H9 (cell line): Measurements from ENCODE around the gene PLEKHA1. TPM values are rescaled to one million over a fixed set of nuclear protein-coding genes. Genes with fewer than 3 reads are reported as not detected.
A peak's percentile ranks its signal among the peaks of the same experiment; 100 is the strongest.

ENCODE experiments used
- DNase-seq: peaks from one replicate; pipeline ENCODE4 v3.0.0-alpha.2; 2017
- H2AFZ ChIP-seq: one replicate; pipeline ENCODE4 v1.6.1; 2013; ENCODE audit warnings: mild to moderate bottlenecking, low read length, control low read depth, moderate library complexity
- H2AK5ac ChIP-seq: 2 replicates; pipeline ENCODE4 v1.6.1; 2013; ENCODE audit warnings: low read length, control low read depth, mixed read lengths; ENCODE audit not compliant: insufficient read length
- H2BK120ac ChIP-seq: one replicate; pipeline ENCODE4 v1.6.1; 2013; ENCODE audit warnings: low read depth, mild to moderate bottlenecking, low read length, control low read depth, inconsistent platforms; ENCODE audit not compliant: poor library complexity, severe bottlenecking
- H2BK12ac ChIP-seq: 2 replicates; pipeline ENCODE4 v1.6.1; 2013; ENCODE audit warnings: low read length, control low read depth, mixed read lengths, low read depth; ENCODE audit not compliant: insufficient read length
- H2BK15ac ChIP-seq: 2 replicates; pipeline ENCODE4 v1.6.1; 2013; ENCODE audit warnings: low read depth, low read length, control low read depth
- H2BK20ac ChIP-seq: one replicate; pipeline ENCODE4 v1.6.1; 2013; ENCODE audit warnings: low read depth, mild to moderate bottlenecking, low read length, control low read depth, inconsistent platforms; ENCODE audit not compliant: poor library complexity, severe bottlenecking
- H2BK5ac ChIP-seq: 2 replicates; pipeline ENCODE4 v1.6.1; 2013; ENCODE audit warnings: low read length, control low read depth, mixed read lengths; ENCODE audit not compliant: insufficient read length
- H3K14ac ChIP-seq: 2 replicates; pipeline ENCODE4 v1.6.1; 2013; ENCODE audit warnings: low read length, control low read depth; ENCODE audit not compliant: insufficient read depth
- H3K18ac ChIP-seq: 2 replicates; pipeline ENCODE4 v1.6.1; 2013; ENCODE audit warnings: low read depth, mild to moderate bottlenecking, mixed read lengths, low read length, control low read depth; ENCODE audit not compliant: insufficient read length
- H3K23ac ChIP-seq: 2 replicates; pipeline ENCODE4 v1.6.1; 2013; ENCODE audit warnings: low read length, control low read depth, mixed read lengths, low read depth; ENCODE audit not compliant: insufficient read length
- H3K23me2 ChIP-seq: 2 replicates; pipeline ENCODE4 v1.6.1; 2013; ENCODE audit warnings: low read depth, mild to moderate bottlenecking, mixed read lengths, low read length, control low read depth; ENCODE audit not compliant: insufficient read length, poor library complexity, severe bottlenecking
- H3K27ac ChIP-seq: 2 replicates; pipeline ENCODE4 v1.5.1; 2013; ENCODE audit warnings: low read length, control low read depth, mixed read lengths, low read depth; ENCODE audit not compliant: insufficient read length
- H3K27me3 ChIP-seq: 2 replicates; pipeline ENCODE4 v1.6.1; 2013; ENCODE audit warnings: low read length, control low read depth, inconsistent platforms; ENCODE audit not compliant: insufficient read depth
- H3K4ac ChIP-seq: 2 replicates; pipeline ENCODE4 v1.6.1; 2013; ENCODE audit warnings: low read depth, mild to moderate bottlenecking, control low read depth, inconsistent platforms, low read length, moderate library complexity
- H3K4me1 ChIP-seq: 2 replicates; pipeline ENCODE4 v1.6.1; 2013; ENCODE audit warnings: low read length, control low read depth, inconsistent platforms; ENCODE audit not compliant: insufficient read depth
- H3K4me2 ChIP-seq: 2 replicates; pipeline ENCODE4 v1.6.1; 2013; ENCODE audit warnings: low read length, control low read depth, mixed read lengths; ENCODE audit not compliant: insufficient read length, insufficient read depth
- H3K56ac ChIP-seq: 2 replicates; pipeline ENCODE4 v1.6.1; 2013; ENCODE audit warnings: low read depth, mild to moderate bottlenecking, mixed read lengths, low read length, control low read depth; ENCODE audit not compliant: insufficient read length
- H3K79me1 ChIP-seq: 2 replicates; pipeline ENCODE4 v1.6.1; 2013; ENCODE audit warnings: low read depth, mild to moderate bottlenecking, moderate library complexity, low read length, control low read depth, inconsistent platforms; ENCODE audit not compliant: insufficient read depth, poor library complexity, severe bottlenecking
- H3K79me2 ChIP-seq: 2 replicates; pipeline ENCODE4 v1.6.1; 2013; ENCODE audit warnings: low read length, control low read depth, inconsistent platforms; ENCODE audit not compliant: insufficient read depth
- H3K9ac ChIP-seq: 2 replicates; pipeline ENCODE4 v1.6.1; 2013; ENCODE audit warnings: low read length, control low read depth, mixed read lengths; ENCODE audit not compliant: insufficient read length; ENCODE audit errors: extremely low read depth
- H3K9me3 ChIP-seq: one replicate; pipeline ENCODE4 v1.6.1; 2013; ENCODE audit warnings: low read depth, low read length, inconsistent platforms; ENCODE audit not compliant: control insufficient read depth
- H3T11ph ChIP-seq: one replicate; pipeline ENCODE4 v1.6.1; 2013; ENCODE audit warnings: mild to moderate bottlenecking, low read length, control low read depth, inconsistent platforms
- H4K20me1 ChIP-seq: one replicate; pipeline ENCODE4 v1.6.1; 2013; ENCODE audit not compliant: control insufficient read depth, insufficient read length, insufficient read depth
- H4K5ac ChIP-seq: 2 replicates; pipeline ENCODE4 v1.6.1; 2013; ENCODE audit warnings: low read depth, mild to moderate bottlenecking, mixed read lengths, low read length, control low read depth; ENCODE audit not compliant: insufficient read length
- H4K8ac ChIP-seq: replicated peaks from 2 replicates; pipeline ENCODE4 v1.6.1; 2013; ENCODE audit warnings: low read length, control low read depth, mixed read lengths, low read depth; ENCODE audit not compliant: insufficient read length
- H4K91ac ChIP-seq: 2 replicates; pipeline ENCODE4 v1.6.1; 2013; ENCODE audit warnings: low read depth, mild to moderate bottlenecking, moderate library complexity, mixed read lengths, low read length, control low read depth; ENCODE audit not compliant: insufficient read length
- H3K27ac Mint-ChIP-seq, 3 experiments: 2 replicates in 2 of 3; 3 replicates in 1 of 3; pipeline ENCODE4 v1.8.0; 2020 to 2021; ENCODE audit warnings: mixed read lengths in 3 of 3, mild to moderate bottlenecking in 1 of 3, moderate library complexity in 1 of 3
- H3K27me3 Mint-ChIP-seq: 2 replicates; pipeline ENCODE4 v1.8.0; 2021; ENCODE audit warnings: low read depth, mild to moderate bottlenecking, moderate library complexity, mixed read lengths
- H3K36me3 Mint-ChIP-seq, 3 experiments: 2 replicates in 2 of 3; 3 replicates in 1 of 3; pipeline ENCODE4 v1.8.0; 2020 to 2021; ENCODE audit warnings: low read depth in 3 of 3, mixed read lengths in 3 of 3; ENCODE audit not compliant: insufficient read depth in 1 of 3
- H3K4me1 Mint-ChIP-seq, 2 experiments: 2 replicates each; pipeline ENCODE4 v1.8.0; 2020; ENCODE audit warnings: mixed read lengths in 2 of 2
- H3K4me3 Mint-ChIP-seq, 2 experiments: 2 replicates in 1 of 2; 3 replicates in 1 of 2; pipeline ENCODE4 v1.8.0; 2020 to 2021; ENCODE audit warnings: mild to moderate bottlenecking in 2 of 2, mixed read lengths in 2 of 2, moderate library complexity in 1 of 2
- H3K9me3 Mint-ChIP-seq, 2 experiments: 2 replicates in 1 of 2; 3 replicates in 1 of 2; pipeline ENCODE4 v1.8.0; 2020; ENCODE audit warnings: mild to moderate bottlenecking in 2 of 2, mixed read lengths in 2 of 2, moderate library complexity in 1 of 2
- WGBS: extraction: QIAGEN DNeasy Blood & Tissue Kit; methylation state at CpG from one replicate; pipeline ENCODE4 v1.1.7; 2013; ENCODE audit warnings: missing lambda C conversion rate, low lambda C conversion rate, mixed read lengths; ENCODE audit not compliant: insufficient read length; ENCODE audit errors: extremely low coverage; 5-methylcytosine and 5-hydroxymethylcytosine counted together
- total RNA-seq: library from RNA; stranded (reverse); gene quantifications from 2 replicates; pipeline ENCODE4 v1.2.1, GENCODE V29; 2021
- TF ChIP-seq, protein P1 (sequence below): fragments of 200-600 bp; sonication (generic); conservative IDR thresholded peaks from 3 replicates; pipeline ENCODE4 v1.8.0; 2021; ENCODE audit warnings: antibody characterized with exemption, mild to moderate bottlenecking

Gene PLEKHA1
- total RNA-seq, 1 experiment from 2014 or later = 32.7 TPM

DNA sequence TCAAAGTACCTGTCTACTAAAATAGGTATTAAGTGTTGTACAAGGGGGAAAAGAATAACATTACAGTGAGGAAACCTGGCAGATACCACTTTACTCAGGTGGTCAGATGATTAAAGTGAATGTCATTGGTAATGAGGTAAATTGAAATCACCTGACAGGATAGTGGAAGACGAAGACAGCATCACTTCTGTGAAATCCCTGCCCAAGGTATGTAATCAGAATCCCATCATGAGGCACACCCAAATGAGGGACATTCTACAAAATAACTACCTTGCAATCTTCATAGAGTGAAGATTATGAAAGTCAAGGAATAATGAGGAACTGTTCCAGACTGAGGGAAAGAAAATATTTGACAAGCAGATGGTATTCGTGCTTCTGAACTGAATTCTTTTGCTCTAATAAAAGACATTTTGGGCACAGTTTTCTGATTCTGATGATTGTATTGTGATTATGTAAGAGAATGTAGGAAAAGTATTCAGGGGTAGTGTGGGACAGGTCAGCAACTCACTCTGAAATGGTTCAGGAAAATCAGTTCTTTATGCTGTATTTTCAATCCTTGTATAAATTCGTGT, 46.6 kb downstream of the PLEKHA1 start:
- H3K79me2 ChIP-seq = no peaks in the 10 kb centered on the region
- no peaks in the 10 kb centered on the region for H4K20me1 ChIP-seq
- no peak overlapping the region for H2BK12ac ChIP-seq
- H3K4ac ChIP-seq = no peak overlapping the region
- H3K27ac Mint-ChIP-seq = peak overlapping the region in 1 of 3 experiments; percentile 19; a peak in 1 of 7 replicates
- peaks cover 5 to 35% (median 11%) of the 10 kb centered on the region in 3 experiments; a peak in 6 of 7 replicates for H3K36me3 Mint-ChIP-seq
- no peaks in the 10 kb centered on the region for H3K9me3 Mint-ChIP-seq
- H3K23ac ChIP-seq = no peak overlapping the region
- no peak overlapping the region for H3K14ac ChIP-seq
- H3K27me3 ChIP-seq = no peaks in the 10 kb centered on the region
- no peak overlapping the region for H3K56ac ChIP-seq
- H3K4me2 ChIP-seq = no peak overlapping the region
- no peak overlapping the region for H2AFZ ChIP-seq
- TF ChIP-seq, protein P1, sequence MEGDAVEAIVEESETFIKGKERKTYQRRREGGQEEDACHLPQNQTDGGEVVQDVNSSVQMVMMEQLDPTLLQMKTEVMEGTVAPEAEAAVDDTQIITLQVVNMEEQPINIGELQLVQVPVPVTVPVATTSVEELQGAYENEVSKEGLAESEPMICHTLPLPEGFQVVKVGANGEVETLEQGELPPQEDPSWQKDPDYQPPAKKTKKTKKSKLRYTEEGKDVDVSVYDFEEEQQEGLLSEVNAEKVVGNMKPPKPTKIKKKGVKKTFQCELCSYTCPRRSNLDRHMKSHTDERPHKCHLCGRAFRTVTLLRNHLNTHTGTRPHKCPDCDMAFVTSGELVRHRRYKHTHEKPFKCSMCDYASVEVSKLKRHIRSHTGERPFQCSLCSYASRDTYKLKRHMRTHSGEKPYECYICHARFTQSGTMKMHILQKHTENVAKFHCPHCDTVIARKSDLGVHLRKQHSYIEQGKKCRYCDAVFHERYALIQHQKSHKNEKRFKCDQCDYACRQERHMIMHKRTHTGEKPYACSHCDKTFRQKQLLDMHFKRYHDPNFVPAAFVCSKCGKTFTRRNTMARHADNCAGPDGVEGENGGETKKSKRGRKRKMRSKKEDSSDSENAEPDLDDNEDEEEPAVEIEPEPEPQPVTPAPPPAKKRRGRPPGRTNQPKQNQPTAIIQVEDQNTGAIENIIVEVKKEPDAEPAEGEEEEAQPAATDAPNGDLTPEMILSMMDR = no peak
- no peak overlapping the region for H3K9ac ChIP-seq
- H3K23me2 ChIP-seq = no peaks in the 10 kb centered on the region
- no peak overlapping the region for H2BK5ac ChIP-seq
- no peak overlapping the region for H4K5ac ChIP-seq
- H3K4me3 Mint-ChIP-seq = no peak overlapping the region
- no peak overlapping the region for H4K91ac ChIP-seq
- H3K18ac ChIP-seq = no peak overlapping the region
- no peak overlapping the region for H2BK15ac ChIP-seq
- no peak overlapping the region for H4K8ac ChIP-seq
- H3K4me1 ChIP-seq = peaks cover 2% of the 10 kb centered on the region; the same call in 1 of the 2 replicates
- H3K79me1 ChIP-seq = no peaks in the 10 kb centered on the region
- no peaks in the 10 kb centered on the region for H3K9me3 ChIP-seq
- no peak overlapping the region for H2AK5ac ChIP-seq
- no peak overlapping the region for H3T11ph ChIP-seq
- no peaks in the 10 kb centered on the region for H3K27me3 Mint-ChIP-seq
- H3K27ac ChIP-seq = no peak overlapping the region
- no peak for DNase-seq
- no peak overlapping the region for H2BK20ac ChIP-seq
- no peak overlapping the region for H2BK120ac ChIP-seq
- peaks cover 8 to 10% of the 10 kb centered on the region in 2 experiments; a peak in 3 of 4 replicates for H3K4me1 Mint-ChIP-seq
- no CpG with 5 or more reads among the region's 3 CpGs for WGBS
